Measurements from ENCODE around the gene FLNA.
A peak's percentile ranks its signal among the peaks of the same experiment; 100 is the strongest.
"Not testable (repeated sequence)": the region's sequence is repeated elsewhere in the genome, so short reads cannot be mapped to it uniquely, and the experiment has no call there.

FLNA gene

DNA sequence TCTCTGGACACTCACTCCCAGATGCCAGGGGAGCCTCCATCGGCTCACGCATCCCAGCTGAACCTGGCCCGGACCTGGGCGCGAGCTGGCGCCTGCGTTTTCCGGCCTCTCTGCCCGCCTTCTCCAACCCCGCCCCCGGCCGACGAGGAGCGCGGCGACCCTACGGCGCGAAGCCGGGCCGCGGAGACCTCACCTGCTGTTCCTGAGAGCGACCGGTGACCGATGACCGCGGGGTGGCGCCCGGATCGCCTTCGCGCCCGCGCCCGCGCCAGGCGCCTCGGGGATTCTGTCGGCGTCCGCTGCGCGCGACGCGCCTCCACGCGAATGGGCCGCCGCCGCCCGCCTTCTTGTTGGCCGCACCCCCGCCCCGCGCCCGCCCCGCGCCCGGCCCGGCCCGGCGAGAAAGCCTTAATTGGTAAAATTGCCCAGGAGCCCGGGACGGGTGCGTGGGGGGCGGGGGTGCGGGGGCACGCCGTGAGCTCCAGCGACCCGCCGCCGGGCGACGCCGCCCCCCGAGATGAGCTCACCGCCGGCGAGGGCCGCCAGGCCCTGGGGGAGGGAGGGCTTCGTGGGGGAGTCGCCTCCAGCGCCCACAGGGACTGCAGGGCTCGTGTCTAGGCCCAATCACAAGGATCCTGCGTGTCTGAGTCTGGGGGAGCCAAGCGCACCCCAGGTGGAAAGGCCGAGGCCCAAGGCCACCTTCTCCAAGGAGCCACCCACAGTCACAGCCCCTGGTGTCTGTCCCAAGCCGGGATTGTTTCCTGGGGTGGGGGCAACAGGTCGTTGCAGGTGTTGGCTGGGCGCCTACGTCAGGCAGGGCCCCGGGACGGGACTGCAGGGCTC, at the start of gene FLNA:
Gene FLNA (minus strand): TSS at position 322 of the 843 bp plus-strand sequence. CDS start 3,389 bp downstream, outside the sequence.
- DNase-seq = peak; percentile 50

- DNase-seq = no peak
These were observed 45.9 kb upstream of the FLNA start for GRCh38 chrX:154420402-154420756.

DNA sequence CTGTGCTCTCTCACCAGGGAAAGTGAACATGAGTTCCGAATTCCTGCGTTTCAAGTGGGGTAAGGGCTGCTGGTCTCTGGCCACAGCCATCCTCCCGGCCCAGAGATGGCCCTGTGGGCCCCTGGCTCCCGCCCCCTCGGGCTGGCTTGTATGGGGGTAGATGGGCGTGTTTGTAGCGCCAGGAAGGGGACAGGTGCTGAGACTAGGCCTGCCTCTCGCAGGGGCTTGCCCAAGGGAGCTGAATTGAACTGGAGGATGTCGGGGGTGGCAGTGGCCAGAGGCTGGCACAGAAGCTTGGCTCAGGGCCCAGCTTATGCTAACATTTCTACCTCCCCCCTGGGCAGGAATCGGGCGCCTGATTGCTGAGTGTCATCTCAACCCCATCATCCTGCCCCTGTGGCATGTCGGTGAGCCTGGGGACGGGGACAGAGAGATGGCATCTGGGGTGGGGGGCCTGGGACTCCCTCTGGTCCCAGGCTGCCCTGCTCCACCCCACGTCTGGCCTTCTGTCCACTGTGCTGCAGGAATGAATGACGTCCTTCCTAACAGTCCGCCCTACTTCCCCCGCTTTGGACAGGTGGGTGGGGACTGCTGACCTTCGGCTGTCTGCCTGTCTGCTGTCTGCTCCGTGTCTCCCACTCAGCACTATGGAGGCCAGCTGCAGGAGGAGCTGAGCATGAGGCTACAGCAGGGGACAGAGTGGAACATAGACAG, 45.4 kb upstream of the FLNA start:
- DNase-seq = no peak

DNA sequence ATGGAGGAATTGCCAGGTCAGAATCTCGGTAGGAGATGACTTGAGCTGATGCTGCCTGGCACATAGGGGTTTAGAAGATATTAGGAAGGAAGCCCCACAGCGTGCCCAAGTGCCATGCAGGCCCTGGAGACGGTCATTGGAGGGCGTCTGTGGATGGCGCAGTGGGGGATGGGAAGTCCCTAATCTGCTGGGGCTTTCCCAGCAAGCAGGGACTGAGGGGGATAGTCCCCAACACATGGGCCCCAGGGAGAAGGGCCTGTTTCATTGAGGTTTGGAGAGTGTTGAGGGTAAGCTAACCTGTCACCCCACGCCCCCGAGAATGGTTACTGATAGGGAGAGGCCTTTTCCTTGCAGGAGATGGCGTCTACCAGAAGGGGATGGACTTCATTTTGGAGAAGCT, 44.8 kb upstream of the FLNA start:
- no peak for DNase-seq

- DNase-seq = no peak
These were observed 42.7 kb upstream of the FLNA start for GRCh38 chrX:154417157-154417556.

- DNase-seq = no peak
These were observed 38.7 kb upstream of the FLNA start for GRCh38 chrX:154413142-154413541.

DNA sequence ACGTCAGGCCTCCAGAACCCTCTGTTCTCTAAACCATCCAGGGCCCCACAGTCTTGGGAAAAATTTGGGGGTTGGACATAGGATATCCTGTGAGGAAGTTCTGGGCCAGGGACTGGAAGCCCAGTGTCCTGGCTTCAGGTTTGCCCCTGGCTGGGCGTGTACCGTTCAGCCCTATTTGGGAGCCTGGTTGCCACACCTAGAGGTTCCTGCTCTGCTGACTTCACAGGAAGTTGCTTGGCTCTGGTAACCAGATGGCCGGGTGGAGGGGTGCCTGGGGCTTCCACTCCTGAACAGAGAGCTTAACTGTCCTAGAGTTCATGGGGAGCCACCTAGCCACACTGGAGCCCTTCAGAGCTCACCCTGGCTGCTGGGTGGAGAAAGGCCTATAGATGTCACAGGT, 38.0 kb upstream of the FLNA start:
- peak; percentile 62 for DNase-seq

DNA sequence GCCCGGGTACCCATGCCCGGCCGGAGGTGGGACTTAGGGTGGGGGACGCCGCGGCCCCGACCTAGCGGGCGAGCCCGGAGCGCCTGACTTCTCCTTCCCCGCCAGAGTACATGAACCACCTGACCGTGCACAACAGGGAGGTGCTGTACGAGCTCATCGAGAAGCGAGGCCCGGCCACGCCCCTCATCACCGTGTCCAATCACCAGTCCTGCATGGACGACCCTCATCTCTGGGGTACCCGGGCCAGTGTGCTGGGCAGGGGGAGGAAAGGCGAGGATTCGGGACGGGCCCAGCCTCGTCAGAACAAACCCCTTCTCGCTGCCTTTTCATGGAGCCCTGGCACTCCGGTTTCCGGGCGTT, 37.5 kb upstream of the FLNA start:
- peak; percentile 67 for DNase-seq

DNA sequence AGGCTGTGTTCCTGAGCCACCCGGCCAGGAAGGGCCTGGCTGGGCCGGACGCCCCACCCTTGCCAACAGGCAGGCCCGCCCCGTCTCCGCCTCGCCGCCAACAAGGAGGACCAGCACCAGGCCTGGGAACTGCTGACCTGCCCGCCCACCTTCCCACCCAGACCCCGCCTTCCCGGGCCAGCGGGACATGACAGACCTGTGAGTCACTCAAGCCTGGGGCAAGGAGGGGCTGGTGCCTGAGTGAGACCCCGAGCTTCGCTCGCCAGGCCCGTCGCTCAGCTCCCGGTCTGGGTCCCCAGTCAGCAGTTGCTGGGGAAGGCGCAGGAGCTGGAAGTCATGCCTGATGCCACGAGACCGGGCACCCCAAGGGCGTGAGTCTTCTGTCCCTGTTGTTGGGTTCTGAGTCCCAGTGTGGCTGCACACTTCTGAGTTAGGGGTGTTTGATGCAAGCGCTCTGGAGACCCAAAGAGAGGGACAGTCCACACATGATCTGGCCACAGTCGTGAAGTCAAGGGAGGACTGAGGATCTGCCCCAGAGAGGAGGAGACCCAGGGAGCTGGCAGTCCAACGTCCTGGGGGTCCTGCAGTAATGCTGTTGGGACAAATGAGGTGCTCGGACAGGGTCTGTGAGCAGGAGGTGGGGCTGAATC, 34.9 kb upstream of the FLNA start, which contains the start of gene DNASE1L1:
Gene DNASE1L1 (minus strand): TSS at position 33 of the 650 bp plus-strand sequence. CDS start 3,686 bp downstream, outside the sequence.
- peak; percentile 44 for DNase-seq

GRCh38 chrX:154408659-154409221, 34.3 kb upstream of the FLNA start:
- no peak for DNase-seq

DNA sequence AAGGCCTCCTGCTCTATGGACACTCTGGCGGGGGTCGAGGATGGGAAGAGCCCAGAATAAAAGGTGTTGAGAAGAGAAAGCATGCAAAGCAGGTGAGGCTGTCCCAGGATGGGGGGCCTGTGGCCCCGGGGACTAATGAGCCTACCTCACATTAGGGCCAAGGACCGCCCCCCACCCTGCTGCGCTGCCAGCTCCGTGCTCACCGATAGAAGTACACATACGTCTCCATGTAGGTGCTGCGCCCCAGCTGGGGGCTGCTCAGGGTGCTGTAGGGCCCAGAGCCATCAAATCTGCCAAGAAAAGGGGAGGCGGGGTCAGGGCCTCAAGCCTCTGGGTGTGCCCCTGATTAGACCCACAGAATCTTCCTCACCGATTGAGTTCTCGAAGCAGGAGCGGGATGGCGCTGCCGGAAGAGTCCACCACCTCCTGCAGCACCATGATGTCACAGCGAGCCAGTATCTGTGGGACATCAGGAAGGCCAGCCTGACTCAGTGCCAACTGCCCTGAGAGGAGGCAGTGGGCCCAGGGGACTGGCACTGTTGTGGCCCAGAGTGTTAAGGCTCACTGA, 30.3 kb upstream of the FLNA start:
- DNase-seq = no peak

- DNase-seq = no peak
These were observed 29.4 kb upstream of the FLNA start for GRCh38 chrX:154403858-154404257.

DNA sequence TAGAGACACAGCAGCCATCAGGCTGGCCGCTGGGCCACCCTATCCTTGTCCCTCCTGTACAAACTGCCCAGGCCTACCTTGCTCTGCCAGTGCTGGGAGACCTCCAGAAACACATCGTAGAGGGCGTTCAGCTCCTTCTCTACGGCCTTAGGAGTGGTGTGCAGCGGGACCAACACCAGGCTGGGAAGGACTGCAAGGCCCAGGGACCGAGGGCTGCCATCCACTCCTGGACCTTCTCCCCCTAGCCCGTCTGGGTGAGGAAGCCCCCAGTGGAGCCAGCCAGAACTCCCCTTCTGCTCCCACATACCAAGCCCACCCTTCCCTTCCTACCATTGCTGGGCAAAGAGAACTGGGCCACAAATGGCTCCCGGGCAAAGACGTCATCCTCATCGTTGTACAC, 28.8 kb upstream of the FLNA start:
- DNase-seq = no peak

- no peak for DNase-seq
These were observed 28.2 kb upstream of the FLNA start for GRCh38 chrX:154402622-154403127.

- no peak for DNase-seq
These were observed 27.6 kb upstream of the FLNA start for GRCh38 chrX:154401918-154402621.

DNA sequence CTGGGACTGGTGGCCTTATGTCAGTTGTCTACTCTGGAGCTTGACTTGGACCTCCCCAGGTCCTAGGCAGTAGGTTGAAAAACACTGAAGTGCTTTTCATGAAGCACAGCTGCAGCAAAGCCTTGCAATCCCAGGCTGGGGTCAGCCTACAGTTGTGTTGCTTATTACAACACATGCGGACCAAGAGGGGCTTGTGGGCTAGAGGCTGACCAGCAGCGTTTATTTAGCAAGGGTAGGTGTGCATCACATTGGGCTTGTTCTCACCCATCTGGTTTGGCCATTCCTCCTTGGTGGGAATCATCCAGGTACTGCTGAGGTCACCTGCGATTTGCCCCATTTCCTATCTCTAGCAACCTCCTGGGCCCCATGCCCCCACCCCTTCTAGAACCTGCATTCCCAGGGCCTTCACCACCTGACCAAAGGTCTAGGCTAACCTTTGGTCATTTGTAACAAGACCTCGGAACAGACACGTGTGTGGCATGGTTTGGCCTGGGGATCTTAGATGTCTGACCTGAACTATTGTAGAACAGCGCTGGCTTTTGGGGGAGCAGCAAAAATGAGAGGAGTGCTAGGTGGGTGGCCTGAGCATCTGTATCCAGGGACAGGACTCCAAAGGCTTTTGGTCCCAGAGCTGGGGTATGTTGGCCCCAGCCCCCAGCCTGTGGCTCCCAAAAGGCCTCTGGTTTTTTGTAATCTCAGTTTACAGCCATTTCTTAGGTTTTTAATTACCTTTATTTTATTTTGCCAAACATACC, 26.8 kb upstream of the FLNA start:
- DNase-seq = no peak

GRCh38 chrX:154400369-154400817, 26.0 kb upstream of the FLNA start:
- not testable (repeated sequence) for DNase-seq

- DNase-seq = no peak
These were observed 25.3 kb upstream of the FLNA start for GRCh38 chrX:154399527-154400368.

GRCh38 chrX:154398668-154399526, 24.5 kb upstream of the FLNA start:
- DNase-seq = peak; percentile 88
